Measurements from ENCODE around the gene COL20A1. TPM values are rescaled to one million over a fixed set of nuclear protein-coding genes. Genes with fewer than 3 reads are reported as not detected.

Gene COL20A1
- total and polyA plus RNA-seq, 8 donors, result 0.53 to 2.4 TPM; not detected in 6

- H3K27ac ChIP-seq, result no peak overlapping the region
- 84 to 91% (median 87%) methylated on average over 15 to 29 of the region's 29 CpGs for WGBS, 5 donors
- H3K4me3 ChIP-seq, result no peak overlapping the region
- intact Hi-C loops (cut with DNase I; ENCODE audit: low total_unique reads), result no loop called here
- peaks cover 0 to 11% (median 0%) of the 10 kb centered on the region in 4 donors for H3K4me1 ChIP-seq
- peaks cover 0 to 82% (median 27%) of the 10 kb centered on the region in 3 donors for H3K27me3 ChIP-seq
- no peak for DNase-seq
- H3K9me3 ChIP-seq, result no peaks in the 10 kb centered on the region
- no peak for TF ChIP-seq POLR2AphosphoS5 (IDR thresholded peaks at IDR 0.05)
- TF ChIP-seq POLR2A (IDR thresholded peaks at IDR 0.05), result no peak
- no peak for TF ChIP-seq EP300 (IDR thresholded peaks at IDR 0.05)
- TF ChIP-seq CTCF (IDR thresholded peaks at IDR 0.05), result no peak
- H3K36me3 ChIP-seq, result no peaks in the 10 kb centered on the region
Measured at GRCh38 chr20:63348828-63349515, 56.0 kb downstream of the COL20A1 start.

DNA sequence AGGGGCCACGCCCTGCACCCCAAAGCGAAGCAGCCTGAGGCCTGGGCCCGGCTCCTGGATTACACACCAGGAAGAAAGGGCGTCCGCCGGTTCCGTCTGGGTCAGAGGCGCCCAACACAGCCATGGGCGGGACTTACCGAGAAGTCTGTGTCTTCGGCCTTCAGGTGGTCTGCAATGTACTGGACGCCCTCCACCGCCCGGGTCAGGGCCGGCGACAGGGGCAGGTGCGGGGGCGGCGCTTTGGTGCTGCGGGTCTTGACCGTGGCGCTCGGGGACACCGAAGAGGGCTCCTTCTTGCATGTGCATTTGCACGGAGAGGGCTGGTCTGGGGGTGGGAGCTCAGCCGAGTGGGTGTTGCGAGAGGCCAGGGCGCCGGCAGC lies 56.5 kb downstream of the COL20A1 start:
- WGBS, 5 donors, result 82 to 94% (median 86%) methylated on average over 12 to 29 of the region's 29 CpGs
- Histone ChIP-seq H3K4me1 (peaks cover 0 to 11% (median 0%) of the 10 kb centered on the region in 4 donors), H3K36me3 (no peaks in the 10 kb centered on the region), H3K4me3 (no peak overlapping the region), H3K27me3 (peaks cover 0 to 80% (median 26%) of the 10 kb centered on the region in 3 donors), H3K9me3 (no peaks in the 10 kb centered on the region), H3K27ac (no peak overlapping the region)
- intact Hi-C loops (cut with DNase I; ENCODE audit: low total_unique reads), result no loop called here
- no peak for TF ChIP-seq CTCF (IDR thresholded peaks at IDR 0.05)
- no peak for TF ChIP-seq POLR2A (IDR thresholded peaks at IDR 0.05)
- no peak for TF ChIP-seq EP300 (IDR thresholded peaks at IDR 0.05)
- no peak for TF ChIP-seq POLR2AphosphoS5 (IDR thresholded peaks at IDR 0.05)
- DNase-seq, result no peak

GRCh38 chr20:63350196-63350595 lies 57.2 kb downstream of the COL20A1 start:
- Histone ChIP-seq H3K27ac (no peak overlapping the region), H3K4me3 (no peak overlapping the region), H3K4me1 (peaks cover 0 to 11% (median 0%) of the 10 kb centered on the region in 4 donors), H3K9me3 (no peaks in the 10 kb centered on the region), H3K27me3 (peaks cover 0 to 80% (median 20%) of the 10 kb centered on the region in 3 donors), H3K36me3 (no peaks in the 10 kb centered on the region)
- TF ChIP-seq POLR2A (IDR thresholded peaks at IDR 0.05), result no peak
- no peak for TF ChIP-seq POLR2AphosphoS5 (IDR thresholded peaks at IDR 0.05)
- no peak for TF ChIP-seq CTCF (IDR thresholded peaks at IDR 0.05)
- no peak for TF ChIP-seq EP300 (IDR thresholded peaks at IDR 0.05)
- 92 to 97% (median 95%) methylated on average over 23 to 33 of the region's 33 CpGs for WGBS, 5 donors
- no peak for DNase-seq
- intact Hi-C loops (cut with DNase I; ENCODE audit: low total_unique reads), result no loop called here

DNA sequence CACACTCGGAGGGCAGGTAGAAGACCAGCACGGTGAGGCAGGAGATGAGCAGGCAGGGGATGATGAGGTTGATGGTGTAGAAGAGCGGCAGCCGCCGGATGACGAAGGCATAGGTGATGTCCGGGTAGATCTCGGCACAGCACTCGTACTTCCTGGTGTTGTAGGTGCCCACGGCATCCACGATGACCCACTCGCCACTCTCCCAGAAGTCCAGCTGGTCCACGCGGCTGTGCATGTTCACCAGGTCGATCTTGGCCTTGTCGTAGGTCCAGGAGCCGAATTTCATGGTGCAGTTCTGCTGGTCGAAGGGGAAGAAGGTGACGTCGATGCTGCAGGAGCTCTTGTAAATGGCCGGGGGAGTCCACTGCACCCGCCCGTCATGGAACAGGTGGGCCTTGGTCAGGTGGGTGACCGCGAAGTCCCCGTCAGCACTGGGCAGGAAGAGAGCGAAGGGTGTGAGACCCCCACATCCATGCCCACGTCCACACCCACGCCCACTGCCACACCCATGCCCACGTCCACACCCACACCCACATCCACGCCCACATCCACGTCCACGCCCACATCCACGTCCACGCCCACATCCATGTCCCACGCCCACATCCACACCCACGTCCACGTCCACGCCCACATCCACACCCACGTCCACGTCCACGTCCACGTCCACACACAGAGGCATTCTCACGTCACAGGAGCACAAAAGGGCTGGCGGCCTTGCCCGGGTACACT lies 57.8 kb downstream of the COL20A1 start:
- intact Hi-C loops (cut with DNase I; ENCODE audit: low total_unique reads), result no loop called here
- WGBS, 5 donors, result 82 to 92% (median 88%) methylated on average over 39 to 46 of the region's 46 CpGs
- Histone ChIP-seq H3K4me1 (peaks cover 0 to 11% (median 0%) of the 10 kb centered on the region in 4 donors), H3K36me3 (no peaks in the 10 kb centered on the region), H3K4me3 (no peak overlapping the region), H3K9me3 (no peaks in the 10 kb centered on the region), H3K27ac (no peak overlapping the region), H3K27me3 (peaks cover 0 to 80% (median 16%) of the 10 kb centered on the region in 3 donors)
- no peak for DNase-seq
- no peak for TF ChIP-seq POLR2A (IDR thresholded peaks at IDR 0.05)

Measured in stomach (tissue), 9 donors.